Epithelial cell of proximal tubule (primary cell): ENCODE measurements around the gene TMPRSS2. TPM values are rescaled to one million over a fixed set of nuclear protein-coding genes. Genes with fewer than 3 reads are reported as not detected.

Experiments
- DNase-seq: peaks from one replicate; pipeline ENCODE4 v3.0.0-alpha.2; 2011; ENCODE audit warnings: low read depth
- H3K4me3 ChIP-seq: 2 replicates; pipeline ENCODE4 v1.5.1; 2011; ENCODE audit warnings: low read depth, mild to moderate bottlenecking, low read length
- total RNA-seq: library from RNA; depleted of rRNA; stranded (reverse); fragments of >200 nt; gene quantifications from 2 replicates; pipeline ENCODE4 v1.2.3, GENCODE V29; 2015
- TF ChIP-seq, protein P1 (sequence below): conservative IDR thresholded peaks from 2 replicates; pipeline ENCODE4 v1.5.1; 2012; ENCODE audit warnings: low read depth, mild to moderate bottlenecking, low read length

Gene TMPRSS2
- total RNA-seq, 1 donor from 2014 or later = 9.1 TPM

DNA sequence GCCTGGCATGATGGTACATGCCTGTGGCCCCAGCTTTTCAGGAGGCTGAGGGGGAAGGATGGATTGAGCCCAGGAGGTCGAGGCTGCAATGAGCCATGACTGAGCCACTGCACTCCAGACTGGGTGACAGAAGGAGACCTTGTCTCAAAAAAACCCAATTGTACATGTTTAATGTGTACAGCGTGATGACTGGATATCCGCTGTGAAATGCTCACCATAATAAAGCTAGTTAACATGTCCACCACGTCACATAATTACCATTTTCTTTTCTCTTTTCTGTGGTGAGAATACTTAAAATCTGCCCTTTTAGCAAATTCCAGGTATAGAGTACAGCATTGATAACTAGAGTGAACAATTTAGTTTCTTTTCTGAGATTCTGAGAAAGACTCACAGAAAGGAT is 24.0 kb downstream of the TMPRSS2 start:
- TF ChIP-seq, protein P1, sequence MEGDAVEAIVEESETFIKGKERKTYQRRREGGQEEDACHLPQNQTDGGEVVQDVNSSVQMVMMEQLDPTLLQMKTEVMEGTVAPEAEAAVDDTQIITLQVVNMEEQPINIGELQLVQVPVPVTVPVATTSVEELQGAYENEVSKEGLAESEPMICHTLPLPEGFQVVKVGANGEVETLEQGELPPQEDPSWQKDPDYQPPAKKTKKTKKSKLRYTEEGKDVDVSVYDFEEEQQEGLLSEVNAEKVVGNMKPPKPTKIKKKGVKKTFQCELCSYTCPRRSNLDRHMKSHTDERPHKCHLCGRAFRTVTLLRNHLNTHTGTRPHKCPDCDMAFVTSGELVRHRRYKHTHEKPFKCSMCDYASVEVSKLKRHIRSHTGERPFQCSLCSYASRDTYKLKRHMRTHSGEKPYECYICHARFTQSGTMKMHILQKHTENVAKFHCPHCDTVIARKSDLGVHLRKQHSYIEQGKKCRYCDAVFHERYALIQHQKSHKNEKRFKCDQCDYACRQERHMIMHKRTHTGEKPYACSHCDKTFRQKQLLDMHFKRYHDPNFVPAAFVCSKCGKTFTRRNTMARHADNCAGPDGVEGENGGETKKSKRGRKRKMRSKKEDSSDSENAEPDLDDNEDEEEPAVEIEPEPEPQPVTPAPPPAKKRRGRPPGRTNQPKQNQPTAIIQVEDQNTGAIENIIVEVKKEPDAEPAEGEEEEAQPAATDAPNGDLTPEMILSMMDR = no peak
- no peak for DNase-seq
- no peak overlapping the region for H3K4me3 ChIP-seq

GRCh38 chr21:41483415-41483814 is 24.5 kb downstream of the TMPRSS2 start:
- TF ChIP-seq, protein P1 = no peak
- H3K4me3 ChIP-seq = no peak overlapping the region
- no peak for DNase-seq

GRCh38 chr21:41482980-41483379 is 25.0 kb downstream of the TMPRSS2 start:
- DNase-seq = no peak
- H3K4me3 ChIP-seq = no peak overlapping the region
- TF ChIP-seq, protein P1 = no peak

GRCh38 chr21:41482301-41482700 is 25.7 kb downstream of the TMPRSS2 start:
- no peak for DNase-seq
- TF ChIP-seq, protein P1 = no peak
- H3K4me3 ChIP-seq = no peak overlapping the region

DNA sequence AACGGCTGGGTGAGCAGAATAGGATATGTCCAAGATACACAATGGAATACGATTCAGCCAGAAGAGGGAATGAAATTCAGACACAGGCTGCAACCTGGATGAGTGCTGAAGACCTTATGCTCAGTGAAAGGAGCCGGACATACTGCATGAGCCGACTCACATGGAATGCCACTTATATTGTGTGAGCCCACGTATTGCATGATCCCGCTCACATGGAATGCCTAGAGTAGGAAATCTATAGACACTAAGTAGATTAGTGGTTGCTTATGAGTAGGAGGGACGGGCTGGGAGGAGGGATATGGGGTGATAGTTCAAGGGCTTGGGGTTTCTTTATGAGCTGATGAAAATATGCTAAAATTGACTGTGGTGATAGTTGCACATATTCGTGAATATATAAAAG is 26.8 kb downstream of the TMPRSS2 start:
- no peak overlapping the region for H3K4me3 ChIP-seq
- TF ChIP-seq, protein P1 = no peak
- no peak for DNase-seq

- DNase-seq = no peak
- no peak overlapping the region for H3K4me3 ChIP-seq
- TF ChIP-seq, protein P1 = no peak
These were observed 27.8 kb downstream of the TMPRSS2 start for GRCh38 chr21:41480086-41480690.

DNA sequence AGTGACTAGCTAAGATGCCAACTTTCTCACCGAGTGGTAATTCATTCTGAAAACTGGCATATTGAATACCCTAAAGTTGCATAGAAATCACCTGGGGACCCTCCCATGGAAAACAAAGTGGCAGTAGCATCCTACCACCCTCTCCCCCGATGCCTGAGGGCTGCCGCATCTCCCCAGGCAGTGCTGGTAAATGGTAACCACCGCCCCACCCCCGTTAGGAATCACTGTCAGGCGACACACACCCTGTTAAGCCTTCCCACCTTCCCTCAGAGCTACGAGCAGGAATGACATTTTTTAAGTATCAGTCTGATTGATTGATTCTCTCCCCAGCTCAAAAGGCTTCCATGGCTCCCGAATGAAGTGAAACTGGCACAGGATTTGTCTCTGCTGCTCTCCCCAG is 28.3 kb downstream of the TMPRSS2 start:
- H3K4me3 ChIP-seq = no peak overlapping the region
- TF ChIP-seq, protein P1 = no peak
- DNase-seq = no peak
